ENCODE data around the gene TARS3. TPM values are rescaled to one million over a fixed set of nuclear protein-coding genes. Genes with fewer than 3 reads are reported as not detected.

TARS3 gene
- total and polyA plus RNA-seq, 12 donors = 8.1 to 42.5 (median 33.8) TPM

GRCh38 chr15:101615414-101615985, 108.8 kb downstream of the TARS3 start:
- Histone ChIP-seq H3K9me3 (no peaks in the 10 kb centered on the region), H3K4me3 (peak overlapping the region in 2 of 10 donors; percentile 1 to 20), H3K36me3 (no peaks in the 10 kb centered on the region), H3K4me1 (peaks cover 21 to 79% (median 53%) of the 10 kb centered on the region in 9 donors), H3K27ac (peak overlapping the region in 6 of 10 donors; percentile 8 to 72 (median 50)), H3K27me3 (no peaks in the 10 kb centered on the region)
- WGBS, 2 donors = 50 to 56% methylated on average over 15 of the region's 15 CpGs
- TF ChIP-seq CTCF (IDR thresholded peaks at IDR 0.05) = no peak
- DNase-seq (no peak), ATAC-seq (peak; percentile 3 to 76 (median 22))
- intact Hi-C loops (cut with DNase I) = no loop called here

DNA sequence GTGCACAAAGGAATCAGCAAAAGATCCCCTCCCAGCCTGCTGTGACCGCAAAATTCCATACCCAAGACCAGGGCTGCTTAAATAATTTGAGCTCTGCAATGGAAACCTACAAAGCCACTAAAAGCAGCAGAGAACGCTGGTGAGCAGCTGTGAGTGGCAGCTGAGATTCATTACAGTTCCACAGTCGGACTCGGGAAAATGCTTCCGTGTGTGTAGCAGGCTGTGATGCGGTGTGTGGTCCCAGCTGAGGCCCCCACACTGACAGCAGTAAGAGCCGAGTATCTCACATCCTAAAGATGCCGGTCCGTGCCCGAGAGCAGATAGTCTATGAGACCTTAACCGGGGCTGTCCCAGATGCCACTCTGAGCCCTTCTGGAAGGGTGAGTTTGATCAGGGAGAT, 109.5 kb downstream of the TARS3 start:
- H3K4me1 ChIP-seq = peaks cover 21 to 75% (median 51%) of the 10 kb centered on the region in 9 donors
- no peak for TF ChIP-seq CTCF (IDR thresholded peaks at IDR 0.05)
- no peaks in the 10 kb centered on the region for H3K27me3 ChIP-seq
- ATAC-seq (no peak), DNase-seq (no peak)
- no peaks in the 10 kb centered on the region for H3K36me3 ChIP-seq
- H3K4me3 ChIP-seq = no peak overlapping the region
- H3K27ac ChIP-seq = peak overlapping the region in 3 of 10 donors; percentile 16 to 78 (median 62)
- intact Hi-C loops (cut with DNase I) = no loop called here
- H3K9me3 ChIP-seq = no peaks in the 10 kb centered on the region
- WGBS, 2 donors = 85 to 88% methylated on average over 11 of the region's 11 CpGs

DNA sequence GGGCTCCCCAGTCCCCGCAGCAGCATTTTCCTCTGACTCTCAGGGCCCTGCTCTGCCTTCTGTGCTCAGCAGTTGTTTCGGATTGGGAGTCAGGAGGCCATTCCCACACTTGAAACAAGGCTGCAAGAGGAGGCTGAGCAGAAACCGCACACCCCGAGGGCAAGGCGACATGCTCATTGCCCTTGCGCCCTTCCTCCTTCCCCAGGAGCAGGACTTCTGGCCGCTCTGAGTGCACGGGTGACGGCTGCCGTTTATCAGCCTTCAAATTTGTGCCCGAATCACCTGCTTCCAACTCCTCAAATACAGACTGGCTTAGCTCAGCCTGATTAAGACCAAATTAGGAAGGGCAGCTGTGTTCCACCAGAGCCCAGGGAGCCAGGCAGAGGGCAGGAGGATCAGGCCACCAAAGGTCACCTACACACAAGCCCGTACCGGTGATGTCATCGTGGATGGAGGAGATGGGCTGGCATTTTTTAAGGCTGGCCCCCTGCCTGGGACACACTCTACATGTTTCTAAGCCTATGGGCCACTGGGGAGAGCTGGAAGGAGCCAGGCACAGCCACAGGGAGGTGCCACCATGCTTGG, 110.2 kb downstream of the TARS3 start:
- no peaks in the 10 kb centered on the region for H3K36me3 ChIP-seq
- DNase-seq = no peak
- H3K27me3 ChIP-seq = no peaks in the 10 kb centered on the region
- no peak for TF ChIP-seq CTCF (IDR thresholded peaks at IDR 0.05)
- ATAC-seq = no peak
- intact Hi-C loops (cut with DNase I) = no loop called here
- H3K27ac ChIP-seq = peak overlapping the region in 6 of 10 donors; percentile 7 to 78 (median 67)
- no peaks in the 10 kb centered on the region for H3K9me3 ChIP-seq
- 82 to 85% methylated on average over 14 of the region's 14 CpGs for WGBS, 2 donors
- no peak overlapping the region for H3K4me3 ChIP-seq
- peaks cover 21 to 75% (median 51%) of the 10 kb centered on the region in 9 donors for H3K4me1 ChIP-seq

- DNase-seq = peak; percentile 87
- peaks cover 24 to 71% (median 50%) of the 10 kb centered on the region in 9 donors for H3K4me1 ChIP-seq
- intact Hi-C loops (cut with DNase I) = no loop called here
- peak overlapping the region in 7 of 10 donors; percentile 7 to 78 (median 62) for H3K27ac ChIP-seq
- no peaks in the 10 kb centered on the region for H3K27me3 ChIP-seq
- TF ChIP-seq CTCF (IDR thresholded peaks at IDR 0.05) = no peak
- no peaks in the 10 kb centered on the region for H3K9me3 ChIP-seq
- H3K4me3 ChIP-seq = no peak overlapping the region
- no peaks in the 10 kb centered on the region for H3K36me3 ChIP-seq
- 31 to 34% methylated on average over 20 of the region's 20 CpGs for WGBS, 2 donors
- ATAC-seq = peak; percentile 44 to 75 (median 58)
These were observed 110.9 kb downstream of the TARS3 start for GRCh38 chr15:101613130-101614000.
